COR-L47 (cell line): Measurements from ENCODE around the gene GIT2.
"Not testable (repeated sequence)": the region's sequence is repeated elsewhere in the genome, so short reads cannot be mapped to it uniquely, and the experiment has no call there.

Experiments used
- DNase-seq: peaks from one replicate; lab custom pipeline; 2025; lab: John Stamatoyannopoulos, UW

The GIT2 gene

DNA sequence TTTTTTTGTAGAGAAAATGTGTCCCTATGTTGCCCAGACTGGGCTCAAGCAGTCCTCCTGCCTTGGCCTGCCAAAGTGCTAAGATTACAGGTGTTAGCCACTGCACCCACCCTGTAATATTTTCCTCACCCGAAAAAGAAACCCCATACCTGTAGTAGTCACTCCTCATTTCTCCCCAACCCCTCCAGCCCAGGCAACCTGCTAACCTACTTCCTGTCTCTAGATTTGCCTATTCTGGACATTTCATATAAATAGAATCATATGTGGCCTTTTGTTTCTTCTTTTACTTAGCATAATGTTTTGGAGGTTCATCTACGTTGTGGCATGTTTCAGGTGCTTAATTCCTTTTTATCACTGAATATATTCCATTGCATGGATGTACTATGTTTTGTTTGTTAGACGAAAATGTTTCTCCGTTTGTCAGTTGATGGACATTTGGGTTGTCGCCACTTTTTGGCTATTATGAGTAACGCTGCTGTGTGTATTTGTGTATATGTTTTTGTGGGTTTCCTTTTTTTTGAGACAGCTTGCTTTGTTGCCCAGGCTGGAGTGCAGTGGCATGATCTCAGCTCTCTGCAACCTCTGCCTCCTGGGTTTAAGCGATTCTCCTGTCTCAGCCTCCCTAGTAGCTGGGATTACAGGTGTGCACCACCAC lies 9.3 kb upstream of the GIT2 start:
- no peak for DNase-seq

GRCh38 chr12:110004598-110004997 lies 8.4 kb upstream of the GIT2 start:
- no peak for DNase-seq

DNA sequence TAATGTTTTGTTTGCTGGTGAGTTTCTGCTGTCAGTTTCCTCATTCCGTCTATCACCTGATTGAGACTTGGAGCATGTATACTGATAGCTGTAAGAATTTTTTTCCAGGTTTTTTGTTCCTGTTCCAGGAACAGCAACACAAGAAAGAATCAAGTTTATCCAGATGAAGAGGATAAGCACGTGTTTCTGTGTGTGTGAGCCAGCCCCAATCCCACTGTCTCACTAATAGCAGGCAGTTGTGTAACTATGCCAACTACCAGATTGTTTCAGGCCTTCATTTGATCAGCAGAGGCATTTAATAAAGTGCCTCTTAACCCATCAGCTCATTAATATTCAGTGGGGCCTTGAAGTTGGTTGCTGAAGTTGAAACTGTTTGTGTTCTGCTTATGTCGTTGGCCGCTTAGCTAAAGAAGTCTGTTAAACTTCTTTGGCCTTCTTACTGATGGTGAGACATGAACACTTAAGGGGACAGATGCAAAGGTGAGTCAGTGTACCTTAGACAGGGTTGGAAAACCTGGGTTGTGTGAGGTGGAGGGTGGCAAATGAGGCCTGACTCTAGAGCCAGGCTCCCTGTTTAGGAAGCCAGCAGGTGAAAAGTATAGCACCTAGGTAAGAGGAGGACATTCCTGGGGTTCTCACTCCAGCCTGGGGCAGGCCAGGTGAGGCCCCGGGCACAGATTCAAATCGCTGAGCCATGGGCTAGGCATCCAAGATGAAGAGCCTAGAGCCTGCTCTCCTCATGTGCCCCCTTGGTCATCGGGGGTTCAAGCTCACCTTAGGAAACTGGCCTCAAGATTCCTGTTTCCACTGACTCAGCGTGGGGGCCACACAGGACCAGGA lies 6.7 kb upstream of the GIT2 start:
- no peak for DNase-seq

- DNase-seq, result no peak
Measured at GRCh38 chr12:110001596-110001995, 5.4 kb upstream of the GIT2 start.

DNA sequence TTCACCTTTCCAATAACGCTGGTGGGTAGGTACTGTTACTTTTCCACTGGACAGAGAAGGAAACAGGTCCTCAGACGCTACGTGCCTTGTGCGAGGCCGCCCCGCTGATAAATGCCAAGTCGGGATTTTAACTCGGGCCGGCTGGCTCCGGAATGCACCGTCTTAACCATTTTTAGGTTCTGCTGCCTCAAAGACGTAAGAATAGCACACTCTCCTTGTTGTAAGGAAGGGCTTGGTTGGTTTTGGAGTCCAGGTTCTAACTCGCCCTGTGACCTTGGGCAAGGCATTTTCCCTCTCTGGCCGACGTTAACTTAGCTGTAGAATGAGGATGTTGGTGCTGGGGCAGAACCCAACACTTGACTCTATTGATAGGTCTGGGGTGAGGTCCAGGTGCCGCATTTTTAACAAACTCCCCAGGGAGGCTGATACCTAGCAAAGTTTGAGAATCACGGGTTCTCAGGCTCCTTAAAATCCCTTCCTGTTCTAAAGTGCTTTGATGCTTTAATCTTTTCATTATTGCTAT lies 3.9 kb upstream of the GIT2 start:
- DNase-seq, result no peak

- DNase-seq, result no peak
Measured at GRCh38 chr12:109999649-109999971, 3.4 kb upstream of the GIT2 start.

GRCh38 chr12:109998904-109999648 lies 2.9 kb upstream of the GIT2 start, which contains the start of gene ANKRD13A:
Gene ANKRD13A, plus strand, starts transcription at chr12:109999430. Its CDS starts 259 bp downstream, at chr12:109999689.
- peak; percentile 87 for DNase-seq

DNA sequence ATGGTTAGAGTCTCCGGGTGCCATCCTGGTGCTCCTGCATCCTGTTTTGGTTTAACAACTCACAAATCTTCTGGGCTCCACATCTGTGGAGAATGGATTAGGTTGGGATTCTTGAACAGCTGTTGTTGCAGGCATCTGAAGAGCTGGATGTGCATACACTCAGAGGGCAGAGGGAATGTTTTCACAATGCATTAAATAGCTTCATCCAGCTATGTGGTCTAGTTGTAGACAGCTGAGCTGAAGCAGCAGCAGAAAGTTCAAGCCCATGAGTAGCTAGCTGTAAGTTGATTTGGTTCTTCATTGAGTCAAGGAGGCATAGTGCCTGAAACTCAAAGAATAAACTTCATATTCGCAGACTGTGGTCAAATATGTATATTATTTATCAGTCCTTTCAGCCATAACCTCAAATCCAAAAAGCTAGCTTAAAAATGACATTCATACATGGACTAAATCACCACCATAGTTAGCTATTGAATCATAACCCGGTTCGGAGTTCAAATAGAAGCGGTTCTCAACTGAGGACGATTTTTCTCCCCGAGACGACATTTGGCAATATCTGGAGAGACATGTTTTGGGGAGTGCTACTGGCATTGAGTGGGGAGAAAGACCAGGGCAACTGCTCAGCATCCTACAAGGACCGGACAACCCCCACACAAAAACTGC lies 2.2 kb upstream of the GIT2 start:
- DNase-seq, result no peak

DNA sequence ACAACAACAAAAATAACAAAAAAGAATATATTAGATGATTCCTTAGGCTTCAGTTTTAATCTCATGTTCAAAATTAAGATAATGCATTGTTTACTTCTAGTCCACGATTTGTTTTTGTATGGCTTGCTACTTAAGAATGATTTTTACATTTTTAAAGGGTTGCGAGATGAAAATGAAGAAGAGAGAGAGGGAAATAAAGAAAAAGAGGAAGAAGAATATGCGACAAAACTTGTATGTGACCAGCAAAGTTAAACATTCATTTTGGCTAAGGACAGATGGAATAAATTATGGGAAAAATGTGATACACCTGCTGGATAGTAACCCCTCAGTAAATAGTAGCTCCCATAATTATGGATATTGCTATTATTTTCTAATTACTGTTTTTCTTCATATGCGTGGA lies 1.2 kb upstream of the GIT2 start:
- no peak for DNase-seq

DNA sequence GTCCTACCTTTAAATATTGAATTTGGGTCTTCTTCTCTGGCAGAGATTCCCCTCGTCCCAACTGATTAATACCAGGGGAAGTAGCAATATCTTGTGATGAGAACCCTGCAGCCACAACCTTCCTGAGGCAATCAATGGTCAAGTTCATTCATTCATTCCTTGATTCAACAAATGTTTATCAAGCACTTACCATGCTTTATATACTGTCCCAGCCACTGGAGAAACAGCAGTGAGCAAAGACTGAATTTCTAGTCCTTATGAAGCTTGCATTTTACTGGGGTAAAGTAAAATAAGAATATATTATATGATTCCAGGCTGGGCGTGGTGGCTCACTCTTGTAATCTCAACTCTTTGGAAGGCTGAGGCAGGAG lies 300 bp upstream of the GIT2 start:
- DNase-seq, result no peak

- DNase-seq, result no peak
Measured at GRCh38 chr12:109995361-109995685, 845 bp downstream of the GIT2 start.

DNA sequence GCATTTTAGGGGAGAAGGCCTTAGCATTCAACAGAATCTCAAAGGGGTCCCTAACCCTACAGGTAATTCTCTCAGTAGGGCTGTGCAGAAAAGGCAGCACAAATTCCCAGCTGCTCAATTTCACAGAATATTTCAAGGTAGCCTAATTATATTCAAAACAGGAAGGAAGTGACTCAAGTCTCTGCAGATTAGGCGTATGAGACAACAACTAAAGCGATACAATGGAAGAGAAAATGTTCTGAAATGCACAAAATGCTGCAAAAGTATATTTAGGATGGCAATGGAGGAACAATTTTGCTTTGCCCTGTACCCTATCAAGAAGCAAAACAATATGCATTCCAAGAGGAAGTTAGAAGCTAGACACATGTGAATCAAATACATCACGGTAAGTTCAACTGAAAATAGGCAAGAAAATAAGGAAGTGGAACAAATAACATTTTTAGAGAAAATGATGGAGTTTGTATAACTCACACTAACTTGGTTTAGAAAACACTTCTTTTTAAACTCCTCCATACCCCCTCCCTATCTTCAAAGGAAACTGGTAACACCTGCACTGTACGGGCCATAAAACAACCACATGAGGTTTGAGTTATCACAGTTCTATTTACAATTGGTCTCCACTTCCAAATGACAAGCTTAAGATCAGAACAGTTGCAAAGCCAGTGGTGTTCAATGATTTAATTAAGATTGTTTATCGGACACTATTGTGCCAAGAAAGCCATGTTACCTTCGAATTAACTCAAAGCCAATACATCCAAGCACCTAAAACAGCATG lies 1.6 kb downstream of the GIT2 start:
- DNase-seq, result no peak

- no peak for DNase-seq
Measured at GRCh38 chr12:109993091-109993490, 3.1 kb downstream of the GIT2 start.

GRCh38 chr12:109991586-109991985 lies 4.6 kb downstream of the GIT2 start:
- DNase-seq, result no peak

- DNase-seq, result no peak
Measured at GRCh38 chr12:109989380-109989779, 6.8 kb downstream of the GIT2 start.

GRCh38 chr12:109988903-109989302 lies 7.3 kb downstream of the GIT2 start:
- DNase-seq, result no peak

DNA sequence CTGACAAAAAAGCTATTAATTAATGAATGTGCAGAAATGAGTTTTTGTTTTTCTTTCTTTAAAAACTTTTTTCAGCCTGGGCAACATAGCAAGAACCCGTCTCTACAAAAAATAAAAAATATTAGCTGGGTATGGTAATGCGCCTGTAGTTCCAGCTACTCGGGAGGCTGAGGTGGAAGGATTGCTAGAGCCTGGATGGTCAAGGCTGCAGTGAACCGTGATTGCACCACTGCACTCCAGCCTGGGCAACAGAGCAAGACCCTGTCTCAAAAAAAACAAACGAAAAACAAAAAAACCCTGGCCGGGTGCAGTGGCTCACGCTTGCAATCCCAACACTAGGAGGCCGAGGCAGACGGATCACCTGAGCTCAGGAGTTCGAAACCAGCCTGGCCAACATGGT lies 7.9 kb downstream of the GIT2 start:
- no peak for DNase-seq

DNA sequence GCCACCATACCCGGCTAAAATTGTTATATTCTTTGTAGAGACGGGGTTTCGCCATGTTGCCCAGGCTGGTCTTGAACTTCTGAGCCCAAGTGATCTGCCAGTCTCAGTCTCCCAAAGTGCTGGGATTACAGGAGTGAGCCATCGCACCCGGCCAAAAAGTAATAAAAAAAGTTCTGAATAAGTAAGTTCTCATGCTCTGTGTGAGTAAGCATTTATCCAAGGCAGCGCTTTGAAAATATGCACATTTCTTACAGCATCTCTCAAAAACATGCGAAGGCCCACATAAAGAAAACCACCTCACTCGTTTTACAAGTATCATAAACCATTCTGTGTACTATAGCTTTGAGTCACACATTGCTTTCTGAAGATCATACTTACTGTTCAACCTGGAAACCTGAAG lies 8.6 kb downstream of the GIT2 start:
- no peak for DNase-seq

GRCh38 chr12:109986236-109986635 lies 9.9 kb downstream of the GIT2 start:
- DNase-seq, result not testable (repeated sequence)

DNA sequence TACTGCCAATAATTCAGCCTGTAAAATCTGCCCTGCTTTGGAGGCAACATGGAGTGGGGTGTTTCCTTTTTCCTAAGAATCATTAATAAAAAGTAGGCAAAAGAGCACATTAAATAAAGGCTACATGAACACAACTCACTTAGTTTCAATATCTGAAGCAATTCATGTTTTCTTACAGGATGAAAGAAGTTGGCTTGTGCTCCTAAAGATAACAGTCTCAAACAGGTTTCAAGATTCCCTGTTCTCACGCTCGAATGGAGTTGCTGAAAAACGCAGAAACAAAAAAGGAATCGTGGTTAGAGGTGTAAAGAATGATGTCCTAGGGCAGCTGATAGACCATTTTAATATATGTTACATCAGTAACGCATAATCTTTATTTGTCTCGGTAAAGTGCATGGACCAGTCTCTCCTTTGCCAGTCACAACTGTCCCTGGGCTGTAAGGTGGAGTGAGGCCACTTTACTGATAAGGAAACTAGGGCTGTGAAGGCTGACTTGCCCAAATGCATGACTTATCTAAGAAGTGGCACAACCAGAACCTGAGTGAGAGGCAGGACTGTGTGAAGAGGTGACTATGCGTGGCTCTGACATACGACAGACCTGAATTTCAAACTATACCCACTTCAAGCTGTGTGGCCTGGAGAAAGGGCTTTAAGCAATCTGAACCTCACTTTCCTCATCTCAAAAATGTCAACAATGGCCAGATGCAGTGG lies 12.6 kb downstream of the GIT2 start:
- no peak for DNase-seq

DNA sequence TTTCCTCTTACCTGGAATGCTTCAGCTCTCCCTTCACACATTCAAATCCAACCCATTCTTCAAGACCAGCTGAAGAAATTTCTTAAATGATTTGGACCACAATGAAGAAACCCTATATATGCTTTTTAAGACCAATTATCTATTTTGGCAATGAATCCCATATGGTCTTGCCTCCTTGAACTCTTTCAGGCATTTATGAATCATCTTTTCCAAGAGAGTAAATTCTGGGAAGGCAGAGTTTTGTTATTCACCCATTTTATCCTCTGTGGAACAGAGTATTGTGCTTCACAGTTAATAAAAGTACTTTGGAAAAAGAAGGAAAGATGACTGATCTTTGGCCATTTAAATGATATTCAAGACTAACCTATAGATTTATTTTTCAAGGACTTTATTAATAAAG lies 14.0 kb downstream of the GIT2 start:
- no peak for DNase-seq
